HG03469 (cell line): Measurements from ENCODE around the gene MRPS16.

Experiments
- ATAC-seq: cut with Tn5 transposase; IDR thresholded peaks from one replicate; pipeline ENCODE4 v1.9.1; 2021; ENCODE audit warnings: mild to moderate bottlenecking, moderate library complexity, moderate number of reproducible peaks; ENCODE audit not compliant: unreplicated experiment

The MRPS16 gene

DNA sequence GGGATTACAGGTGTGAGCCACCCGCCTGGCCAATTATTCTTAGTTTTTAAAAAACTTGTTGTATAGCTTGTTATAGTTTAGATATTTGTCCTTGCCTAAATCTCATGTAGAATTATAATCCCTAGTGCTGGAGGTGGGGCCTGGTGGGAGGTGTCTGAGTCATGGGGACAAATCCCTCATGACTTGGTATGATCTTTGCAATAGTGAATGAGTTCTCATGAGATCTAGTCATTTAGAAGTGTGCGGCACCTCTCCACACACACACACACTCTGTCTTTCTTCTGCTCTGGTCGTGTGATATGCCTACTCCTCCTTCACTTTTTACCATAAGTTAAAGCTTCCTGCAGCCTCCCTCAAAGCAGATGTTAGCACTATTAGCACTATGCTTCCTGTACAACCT, 47.4 kb downstream of the MRPS16 start:
- ATAC-seq = no peak
